Caco-2 (cell line): ENCODE data around the gene TEX28. TPM values are rescaled to one million over a fixed set of nuclear protein-coding genes. Genes with fewer than 3 reads are reported as not detected.

ENCODE experiments used
- BruUV-seq: library from RNA; stranded (reverse); fragments of 400-500 nt; replicated peaks from 2 replicates; lab custom pipeline; 2021; lab: Mats Ljungman, UMichigan
- CTCF ChIA-PET: fragments of 300-600 bp; sonication (Branson Sonifier 250); formaldehyde crosslinking; loops from one replicate; lab custom pipeline; 2022; ENCODE audit warnings: antibody characterized with exemption; lab: Charles Lee
- POLR2A ChIA-PET: fragments of 300-600 bp; sonication (Branson Sonifier 250); formaldehyde crosslinking; loops from one replicate; lab custom pipeline; 2022; ENCODE audit warnings: antibody characterized with exemption; lab: Charles Lee
- DNase-seq, 2 experiments: peaks; one replicate each; pipeline versions ENCODE4 v3.0.0 to v3.0.0-alpha.2; 2020 to 2022
- H3K27me3 ChIP-seq: replicated peaks from 2 replicates; pipeline ENCODE4 v1.6.0; 2011; ENCODE audit warnings: low read length; ENCODE audit not compliant: control insufficient read depth, insufficient read depth
- H3K36me3 ChIP-seq: 2 replicates; pipeline ENCODE4 v1.5.1; 2011; ENCODE audit warnings: low read length; ENCODE audit not compliant: control insufficient read depth, insufficient read depth
- H3K4me1 ChIP-seq: fragments of 250-450 bp; sonication (Bioruptor Pico); 2 replicates; pipeline ENCODE4 v1.5.1; 2020; ENCODE audit warnings: mild to moderate bottlenecking
- H3K4me3 ChIP-seq: 2 replicates; pipeline ENCODE4 v1.5.1; 2011; ENCODE audit warnings: low read depth, mild to moderate bottlenecking, control low read depth, low read length
- H3K9me3 ChIP-seq: fragments of 250-450 bp; sonication (Bioruptor Pico); 2 replicates; pipeline ENCODE4 v1.5.1; 2020; ENCODE audit warnings: mild to moderate bottlenecking, moderate library complexity
- H3K27ac Mint-ChIP-seq: one replicate; pipeline ENCODE4 v1.8.0; 2022; ENCODE audit warnings: mixed read lengths; ENCODE audit not compliant: unreplicated experiment
- H3K27me3 Mint-ChIP-seq: one replicate; pipeline ENCODE4 v1.8.0; 2022; ENCODE audit warnings: mixed read lengths; ENCODE audit not compliant: insufficient read depth, unreplicated experiment
- H3K36me3 Mint-ChIP-seq: one replicate; pipeline ENCODE4 v1.8.0; 2022; ENCODE audit warnings: mild to moderate bottlenecking, mixed read lengths; ENCODE audit not compliant: insufficient read depth, unreplicated experiment
- H3K4me1 Mint-ChIP-seq: one replicate; pipeline ENCODE4 v1.8.0; 2022; ENCODE audit warnings: low read depth, mixed read lengths; ENCODE audit not compliant: unreplicated experiment
- H3K4me3 Mint-ChIP-seq: one replicate; pipeline ENCODE4 v1.8.0; 2022; ENCODE audit warnings: mild to moderate bottlenecking, moderate library complexity, mixed read lengths; ENCODE audit not compliant: unreplicated experiment
- H3K9me3 Mint-ChIP-seq: one replicate; pipeline ENCODE4 v1.8.0; 2022; ENCODE audit warnings: mixed read lengths; ENCODE audit not compliant: unreplicated experiment
- CTCF ChIP-seq, 2 experiments: fragments of 200-600 bp in 1 of 2; IDR thresholded peaks; 1 replicate in 1 of 2; 2 replicates in 1 of 2; pipeline versions ENCODE4 v1.5.1 to v1.8.0; 2011 to 2022; ENCODE audit warnings: antibody characterized with exemption in 1 of 2, control low read depth in 1 of 2, inconsistent platforms in 1 of 2, low read depth in 1 of 2, low read length in 1 of 2, mild to moderate bottlenecking in 1 of 2, moderate library complexity in 1 of 2; ENCODE audit not compliant: insufficient read depth in 1 of 2, severe bottlenecking in 1 of 2, unreplicated experiment in 1 of 2
- intact Hi-C: fragments of 100-400 bp; cut with micrococcal nuclease; formaldehyde crosslinking; loops from one replicate; pipeline ENCODE4 v1.10.0; 2022; ENCODE audit not compliant: unreplicated experiment
- total RNA-seq: library from RNA; stranded (reverse); gene quantifications from 2 replicates; pipeline ENCODE4 v1.2.3, GENCODE V29; 2022

TEX28 gene
- total RNA-seq, 1 experiment from 2014 or later = not detected

- no peaks in the 10 kb centered on the region for H3K27me3 ChIP-seq
- no peaks in the 10 kb centered on the region for H3K9me3 ChIP-seq
- Mint-ChIP-seq H3K9me3 (no peaks in the 10 kb centered on the region), H3K27ac (no peak overlapping the region), H3K4me1 (no peaks in the 10 kb centered on the region), H3K4me3 (no peak overlapping the region), H3K27me3 (no peaks in the 10 kb centered on the region), H3K36me3 (no peaks in the 10 kb centered on the region)
- H3K4me1 ChIP-seq = no peaks in the 10 kb centered on the region
- POLR2A ChIA-PET = no interaction called here
- no peaks in the 10 kb centered on the region for H3K36me3 ChIP-seq
- no peak for DNase-seq
- CTCF ChIA-PET = no interaction called here
- BruUV-seq = no TSS peak
- intact Hi-C loops = no loop called here
- TF ChIP-seq CTCF (IDR thresholded peaks at IDR 0.05; ENCODE audit: insufficient read depth in 1 of 2, low read depth in 1 of 2, low read length in 1 of 2, severe bottlenecking in 1 of 2, unreplicated experiment in 1 of 2) = no peak
- no peak overlapping the region for H3K4me3 ChIP-seq
Observed at GRCh38 chrX:154334496-154334895, 39.6 kb upstream of the TEX28 start.

- ChIA-PET CTCF (no interaction called here), POLR2A (no interaction called here)
- no peaks in the 10 kb centered on the region for H3K27me3 Mint-ChIP-seq
- TF ChIP-seq CTCF (IDR thresholded peaks at IDR 0.05; ENCODE audit: insufficient read depth in 1 of 2, low read depth in 1 of 2, low read length in 1 of 2, severe bottlenecking in 1 of 2, unreplicated experiment in 1 of 2) = no peak
- no peaks in the 10 kb centered on the region for H3K4me1 ChIP-seq
- BruUV-seq = no TSS peak
- no peaks in the 10 kb centered on the region for H3K27me3 ChIP-seq
- H3K36me3 Mint-ChIP-seq = no peaks in the 10 kb centered on the region
- no peak overlapping the region for H3K4me3 ChIP-seq
- no peak overlapping the region for H3K4me3 Mint-ChIP-seq
- intact Hi-C loops = no loop called here
- DNase-seq = no peak
- no peak overlapping the region for H3K27ac Mint-ChIP-seq
- H3K9me3 Mint-ChIP-seq = no peaks in the 10 kb centered on the region
- no peaks in the 10 kb centered on the region for H3K36me3 ChIP-seq
- H3K9me3 ChIP-seq = no peaks in the 10 kb centered on the region
- no peaks in the 10 kb centered on the region for H3K4me1 Mint-ChIP-seq
Observed at GRCh38 chrX:154333837-154334271, 38.9 kb upstream of the TEX28 start.

GRCh38 chrX:154333116-154333515 lies 38.2 kb upstream of the TEX28 start:
- Mint-ChIP-seq H3K4me1 (no peaks in the 10 kb centered on the region), H3K4me3 (no peak overlapping the region), H3K9me3 (no peaks in the 10 kb centered on the region), H3K27me3 (no peaks in the 10 kb centered on the region), H3K36me3 (no peaks in the 10 kb centered on the region), H3K27ac (no peak overlapping the region)
- Histone ChIP-seq H3K4me3 (no peak overlapping the region), H3K27me3 (no peaks in the 10 kb centered on the region), H3K4me1 (no peaks in the 10 kb centered on the region), H3K36me3 (no peaks in the 10 kb centered on the region), H3K9me3 (no peaks in the 10 kb centered on the region)
- no peak for DNase-seq
- ChIA-PET POLR2A (no interaction called here), CTCF (no interaction called here)
- TF ChIP-seq CTCF (IDR thresholded peaks at IDR 0.05; ENCODE audit: insufficient read depth in 1 of 2, low read depth in 1 of 2, low read length in 1 of 2, severe bottlenecking in 1 of 2, unreplicated experiment in 1 of 2) = no peak
- intact Hi-C loops = no loop called here
- no TSS peak for BruUV-seq
